ENCODE data around the gene TTC17. TPM values are rescaled to one million over a fixed set of nuclear protein-coding genes. Genes with fewer than 3 reads are reported as not detected.

TTC17 gene
- total and polyA plus RNA-seq, 9 donors = 47.0 to 119 (median 83.0) TPM

GRCh38 chr11:43377389-43377788 is 18.7 kb downstream of the TTC17 start:
- TF ChIP-seq CTCF (IDR thresholded peaks at IDR 0.05) = no peak
- Histone ChIP-seq H3K4me1 (ENCODE audit: insufficient read depth) (no peaks in the 10 kb centered on the region), H3K27me3 (no peaks in the 10 kb centered on the region), H3K27ac (no peak overlapping the region), H3K36me3 (no peaks in the 10 kb centered on the region), H3K4me3 (no peak overlapping the region), H3K9me3 (no peaks in the 10 kb centered on the region)
- intact Hi-C loops (cut with DNase I) = no loop called here
- no peak for DNase-seq

- TF ChIP-seq POLR2A (IDR thresholded peaks at IDR 0.05) = no peak
- no peaks in the 10 kb centered on the region for H3K4me1 ChIP-seq (ENCODE audit: insufficient read depth)
- DNase-seq = no peak
- no peak overlapping the region for H3K4me3 ChIP-seq
- no peaks in the 10 kb centered on the region for H3K9me3 ChIP-seq
- intact Hi-C loops (cut with DNase I) = no loop called here
- no peak overlapping the region for H3K27ac ChIP-seq
- 89 to 95% (median 91%) methylated on average over 3 of the region's 3 CpGs for WGBS, 3 donors
- H3K27me3 ChIP-seq = no peaks in the 10 kb centered on the region
- no peaks in the 10 kb centered on the region for H3K36me3 ChIP-seq
These were observed 20.2 kb downstream of the TTC17 start for GRCh38 chr11:43378897-43379296.

DNA sequence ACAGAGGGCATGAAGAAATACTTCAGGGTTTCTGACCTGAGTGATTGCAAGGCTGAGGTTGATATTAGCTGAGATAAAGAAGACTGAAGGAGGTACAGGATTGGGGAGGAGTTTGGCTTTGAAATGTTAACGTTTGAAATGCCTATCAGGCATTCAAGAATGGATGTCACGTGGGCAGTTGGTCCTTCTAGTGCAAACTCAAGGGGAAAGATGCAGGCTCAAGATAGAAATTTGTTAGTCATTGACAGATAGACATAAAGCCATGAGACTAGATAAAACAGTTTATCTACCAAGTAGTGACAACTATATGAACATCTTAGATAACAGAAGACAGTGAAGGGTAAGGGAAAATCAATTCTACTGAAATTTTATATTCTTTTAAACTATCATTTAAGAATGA is 23.1 kb downstream of the TTC17 start:
- 64 to 78% (median 68%) methylated on average over 2 of the region's 2 CpGs for WGBS, 3 donors
- Histone ChIP-seq H3K9me3 (no peaks in the 10 kb centered on the region), H3K4me1 (ENCODE audit: insufficient read depth) (no peaks in the 10 kb centered on the region), H3K36me3 (no peaks in the 10 kb centered on the region), H3K4me3 (no peak overlapping the region), H3K27ac (no peak overlapping the region), H3K27me3 (no peaks in the 10 kb centered on the region)
- TF ChIP-seq EP300 (IDR thresholded peaks at IDR 0.05) = no peak
- TF ChIP-seq POLR2A (IDR thresholded peaks at IDR 0.05) = no peak
- no peak for TF ChIP-seq CTCF (IDR thresholded peaks at IDR 0.05)
- no peak for DNase-seq
- intact Hi-C loops (cut with DNase I) = no loop called here

GRCh38 chr11:43382614-43383013 is 23.9 kb downstream of the TTC17 start:
- DNase-seq = no peak
- TF ChIP-seq CTCF (IDR thresholded peaks at IDR 0.05) (no peak), EP300 (IDR thresholded peaks at IDR 0.05) (no peak), POLR2A (IDR thresholded peaks at IDR 0.05) (no peak)
- no peak overlapping the region for H3K27ac ChIP-seq
- H3K27me3 ChIP-seq = no peaks in the 10 kb centered on the region
- no peaks in the 10 kb centered on the region for H3K9me3 ChIP-seq
- 83 to 100% (median 95%) methylated on average over 1 of the region's 1 CpG for WGBS, 3 donors
- intact Hi-C loops (cut with DNase I) = no loop called here
- no peaks in the 10 kb centered on the region for H3K4me1 ChIP-seq (ENCODE audit: insufficient read depth)
- H3K4me3 ChIP-seq = no peak overlapping the region
- no peaks in the 10 kb centered on the region for H3K36me3 ChIP-seq

- Histone ChIP-seq H3K4me3 (no peak overlapping the region), H3K27me3 (no peaks in the 10 kb centered on the region), H3K9me3 (no peaks in the 10 kb centered on the region), H3K36me3 (no peaks in the 10 kb centered on the region), H3K4me1 (ENCODE audit: insufficient read depth) (no peaks in the 10 kb centered on the region), H3K27ac (no peak overlapping the region)
- intact Hi-C loops (cut with DNase I) = no loop called here
- DNase-seq = no peak
- 96 to 98% (median 96%) methylated on average over 5 of the region's 5 CpGs for WGBS, 3 donors
- TF ChIP-seq EP300 (IDR thresholded peaks at IDR 0.05) (no peak), POLR2A (IDR thresholded peaks at IDR 0.05) (no peak), CTCF (IDR thresholded peaks at IDR 0.05) (no peak)
These were observed 25.7 kb downstream of the TTC17 start for GRCh38 chr11:43384393-43384792.

Measured in ovary (tissue), 9 donors.